ENCODE data around the gene VAMP1. TPM values are rescaled to one million over a fixed set of nuclear protein-coding genes. Genes with fewer than 3 reads are reported as not detected.

Gene VAMP1
- polyA plus RNA-seq, 3 donors = 0.84 to 24.6 (median 0.85) TPM

- 93% methylated on average over 3 of the region's 11 CpGs for WGBS (ENCODE audit: insufficient coverage)
- no peak overlapping the region for H3K4me3 Mint-ChIP-seq
- peaks cover 7 to 9% of the 10 kb centered on the region in 2 donors for H3K36me3 Mint-ChIP-seq
- Histone ChIP-seq H3K4me1 (ENCODE audit: control insufficient read depth in 1 of 2, insufficient read depth in 2 of 2, low read length in 2 of 2) (peaks cover 19 to 32% of the 10 kb centered on the region in 2 donors), H2AFZ (ENCODE audit: insufficient read depth, low read depth, low read length, poor library complexity, severe bottlenecking) (no peak overlapping the region), H3K4me3 (replicated peaks in 1 of 3; ENCODE audit: low read depth in 2 of 3, low read length in 3 of 3) (no peak overlapping the region), H3K4me2 (replicated peaks; ENCODE audit: extremely low read depth, low read length, poor library complexity, severe bottlenecking) (no peak overlapping the region), H3K27me3 (ENCODE audit: control insufficient read depth in 2 of 2, insufficient read depth in 2 of 2, low read length in 2 of 2) (no peaks in the 10 kb centered on the region), H4K20me1 (ENCODE audit: insufficient read depth, low read length) (peaks cover 22% of the 10 kb centered on the region), H3K36me3 (replicated peaks in 1 of 2; ENCODE audit: control insufficient read depth in 1 of 2, insufficient read depth in 2 of 2, low read length in 2 of 2) (no peaks in the 10 kb centered on the region), H3K9me3 (replicated peaks in 1 of 2; ENCODE audit: control insufficient read depth in 1 of 2, insufficient read depth in 1 of 2, low read length in 2 of 2) (no peaks in the 10 kb centered on the region), H3K79me2 (ENCODE audit: insufficient read depth, low read length) (peaks cover 28% of the 10 kb centered on the region), H3K27ac (ENCODE audit: low read depth in 1 of 2, low read length in 2 of 2) (no peak overlapping the region), H3K9ac (ENCODE audit: insufficient read depth, low read length, poor library complexity, severe bottlenecking) (no peak overlapping the region)
- intact Hi-C loops (cut with micrococcal nuclease) = no loop called here
- DNase-seq = no peak
- no peaks in the 10 kb centered on the region for H3K9me3 Mint-ChIP-seq
- H3K27me3 Mint-ChIP-seq (ENCODE audit: low read depth in 3 of 3) = peaks cover 0 to 2% (median 1%) of the 10 kb centered on the region in 3 donors
- peaks cover 34% of the 10 kb centered on the region for H3K4me1 Mint-ChIP-seq
- no peak overlapping the region for H3K27ac Mint-ChIP-seq
- no peak for TF ChIP-seq CTCF (IDR thresholded peaks at IDR 0.05)
Measured at GRCh38 chr12:6472491-6472890, 2.0 kb upstream of the VAMP1 start.

GRCh38 chr12:6471989-6472360 is 1.5 kb upstream of the VAMP1 start:
- H3K4me3 Mint-ChIP-seq = no peak overlapping the region
- intact Hi-C loops (cut with micrococcal nuclease) = loop anchor here (2.0 kb wide), 3 partner anchors 21 to 67 kb away; partner anchors contain the start of genes GAPDH (in 1 of the 2) and MRPL51 (in 1 of the 2)
- Histone ChIP-seq H3K27ac (ENCODE audit: low read depth in 1 of 2, low read length in 2 of 2) (no peak overlapping the region), H2AFZ (ENCODE audit: insufficient read depth, low read depth, low read length, poor library complexity, severe bottlenecking) (no peak overlapping the region), H3K4me1 (ENCODE audit: control insufficient read depth in 1 of 2, insufficient read depth in 2 of 2, low read length in 2 of 2) (peaks cover 19 to 32% of the 10 kb centered on the region in 2 donors), H3K9ac (ENCODE audit: insufficient read depth, low read length, poor library complexity, severe bottlenecking) (no peak overlapping the region), H3K4me2 (replicated peaks; ENCODE audit: extremely low read depth, low read length, poor library complexity, severe bottlenecking) (no peak overlapping the region), H4K20me1 (ENCODE audit: insufficient read depth, low read length) (peaks cover 22% of the 10 kb centered on the region), H3K36me3 (replicated peaks in 1 of 2; ENCODE audit: control insufficient read depth in 1 of 2, insufficient read depth in 2 of 2, low read length in 2 of 2) (peaks cover 0 to 1% of the 10 kb centered on the region in 2 donors), H3K79me2 (ENCODE audit: insufficient read depth, low read length) (peaks cover 29% of the 10 kb centered on the region), H3K27me3 (ENCODE audit: control insufficient read depth in 2 of 2, insufficient read depth in 2 of 2, low read length in 2 of 2) (no peaks in the 10 kb centered on the region), H3K4me3 (replicated peaks in 1 of 3; ENCODE audit: low read depth in 2 of 3, low read length in 3 of 3) (no peak overlapping the region), H3K9me3 (replicated peaks in 1 of 2; ENCODE audit: control insufficient read depth in 1 of 2, insufficient read depth in 1 of 2, low read length in 2 of 2) (no peaks in the 10 kb centered on the region)
- no peak for TF ChIP-seq CTCF (IDR thresholded peaks at IDR 0.05)
- no peaks in the 10 kb centered on the region for H3K9me3 Mint-ChIP-seq
- H3K27me3 Mint-ChIP-seq (ENCODE audit: low read depth in 3 of 3) = peaks cover 0 to 2% (median 1%) of the 10 kb centered on the region in 3 donors
- DNase-seq = peak in 2 of 3 donors; percentile 58 to 75
- H3K27ac Mint-ChIP-seq = peak overlapping the region in 1 of 7 donors; percentile 2
- peaks cover 36% of the 10 kb centered on the region for H3K4me1 Mint-ChIP-seq
- no CpG with 5 or more reads among the region's 1 CpG for WGBS (ENCODE audit: insufficient coverage)
- peaks cover 9 to 13% of the 10 kb centered on the region in 2 donors for H3K36me3 Mint-ChIP-seq

All from CD14-positive monocyte (primary cell).